Measurements from ENCODE around the gene WWC2.

Gene WWC2

DNA sequence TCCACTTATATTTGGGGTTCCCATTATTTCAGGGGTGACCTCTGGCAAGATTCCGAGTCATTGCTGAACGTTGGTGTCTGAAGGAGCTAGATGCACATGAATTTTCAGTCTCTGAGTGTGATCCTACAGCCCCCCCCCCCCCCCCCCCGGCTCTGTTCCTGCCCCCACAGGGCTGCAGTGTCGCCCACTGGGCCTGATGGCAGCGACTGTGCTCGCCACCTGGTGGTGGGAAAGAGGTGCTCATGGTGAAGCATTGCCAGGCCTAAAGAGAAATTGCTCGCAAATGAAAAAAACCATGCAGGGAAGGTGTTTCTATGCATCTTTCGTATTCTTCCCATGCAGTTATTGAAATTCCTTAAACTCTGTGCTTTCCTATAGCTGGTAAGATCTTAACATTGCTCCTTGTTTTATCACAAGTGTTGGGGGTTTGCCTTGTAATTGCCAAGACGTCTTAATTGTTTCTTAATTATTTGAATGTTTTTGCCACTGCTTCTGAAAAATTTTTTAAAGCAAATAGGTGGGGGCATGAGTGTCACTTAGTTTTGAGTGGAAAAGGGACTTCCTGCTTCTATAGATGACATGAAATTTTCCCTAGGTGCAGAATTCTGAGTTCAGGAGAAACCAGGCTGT, 157.8 kb downstream of the WWC2 start:
- DNase-seq (ENCODE audit: low read depth), result peak; percentile 28

GRCh38 chr4:183257808-183258207, 158.8 kb downstream of the WWC2 start:
- no peak for DNase-seq (ENCODE audit: low read depth)

GRCh38 chr4:183260491-183261151, 161.6 kb downstream of the WWC2 start:
- DNase-seq (ENCODE audit: low read depth), result no peak

GRCh38 chr4:183261953-183262775, 163.1 kb downstream of the WWC2 start:
- peak; percentile 57 for DNase-seq (ENCODE audit: low read depth)

GRCh38 chr4:183262776-183263100, 163.7 kb downstream of the WWC2 start:
- no peak for DNase-seq (ENCODE audit: low read depth)

GRCh38 chr4:183263787-183264386, 164.8 kb downstream of the WWC2 start:
- DNase-seq (ENCODE audit: low read depth), result no peak

DNA sequence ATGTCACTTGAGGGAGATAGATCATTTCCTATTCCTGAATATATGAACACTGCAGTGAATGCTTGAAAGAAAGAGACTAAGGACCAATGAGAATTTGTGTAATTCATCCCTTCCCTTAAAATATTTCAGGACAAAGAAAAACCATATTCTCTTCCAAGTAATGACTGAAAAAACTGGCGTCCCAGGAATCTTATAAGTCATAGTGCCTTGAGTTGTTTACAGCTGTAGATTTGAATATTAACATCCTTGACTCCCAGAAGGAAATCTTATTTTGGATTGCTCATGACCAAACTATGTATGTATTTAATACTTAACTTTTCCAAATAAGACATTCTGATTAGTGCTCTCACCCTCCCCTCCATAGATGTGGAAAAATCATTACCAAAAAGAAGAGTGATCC, 165.6 kb downstream of the WWC2 start:
- DNase-seq (ENCODE audit: low read depth), result no peak

DNA sequence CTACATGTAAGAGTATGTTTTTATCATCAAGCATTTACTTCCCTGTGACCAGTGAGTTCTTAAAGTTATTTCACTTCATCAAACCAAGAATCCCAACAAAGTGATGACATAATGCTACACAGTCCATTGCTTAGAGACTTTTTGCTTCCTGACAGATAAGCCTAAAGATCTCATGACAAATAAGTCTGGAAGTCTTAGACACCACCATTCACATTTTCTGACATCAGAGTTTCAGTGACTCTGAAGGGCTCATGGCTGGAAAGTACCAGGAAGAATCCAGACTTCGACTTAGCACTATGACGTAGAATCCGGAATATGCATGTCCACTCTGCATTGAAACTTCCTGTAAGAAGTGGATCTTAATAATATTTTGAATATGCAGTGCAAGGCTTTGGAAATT, 167.3 kb downstream of the WWC2 start:
- DNase-seq (ENCODE audit: low read depth), result no peak

DNA sequence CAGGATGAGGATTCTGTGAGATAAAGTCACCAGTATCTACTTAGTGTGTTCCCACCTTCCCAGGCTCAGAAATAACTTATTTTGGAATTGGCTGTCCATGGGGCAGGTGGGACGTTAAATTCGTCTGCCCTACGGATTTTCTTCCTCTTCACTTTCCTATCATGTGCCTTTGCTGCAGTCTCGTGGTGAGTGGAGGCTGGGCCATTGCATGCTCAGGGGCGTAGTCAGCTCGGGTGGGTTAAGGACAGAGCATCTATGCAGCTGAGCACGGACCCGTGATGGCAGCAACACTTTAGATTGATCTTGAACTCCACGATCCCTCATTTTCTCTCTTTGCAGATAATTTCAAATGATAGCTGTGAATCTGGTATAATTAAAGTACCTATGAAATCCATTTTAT, 169.5 kb downstream of the WWC2 start:
- DNase-seq (ENCODE audit: low read depth), result no peak

GRCh38 chr4:183272384-183272783, 173.3 kb downstream of the WWC2 start:
- DNase-seq (ENCODE audit: low read depth), result no peak

- no peak for DNase-seq (ENCODE audit: low read depth)
Observed at GRCh38 chr4:183276106-183276505, 177.0 kb downstream of the WWC2 start.

DNA sequence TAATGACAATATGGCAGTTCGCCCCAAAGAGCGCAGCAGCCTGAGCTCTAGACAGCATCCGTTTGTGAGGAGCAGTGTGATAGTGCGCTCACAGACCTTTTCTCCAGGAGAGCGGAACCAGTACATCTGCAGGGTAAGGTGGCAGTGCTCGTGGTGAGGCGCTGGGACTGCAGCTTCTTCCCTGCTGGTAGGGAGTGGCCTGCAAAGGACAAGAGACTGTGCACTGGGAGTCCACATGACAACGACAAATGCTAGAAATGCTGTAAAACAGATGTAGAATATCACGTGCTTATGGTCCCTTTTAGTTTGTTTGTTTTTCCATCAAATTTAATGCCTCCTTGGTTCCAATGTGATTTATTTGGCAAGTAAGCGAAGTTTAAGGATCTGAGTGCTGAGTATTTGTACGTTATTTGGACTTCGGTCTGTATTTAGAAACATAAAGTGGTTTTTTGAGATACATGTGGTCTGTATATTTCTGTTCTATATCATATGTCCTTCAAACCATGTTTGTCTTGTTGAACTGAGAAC, 185.3 kb downstream of the WWC2 start:
- DNase-seq (ENCODE audit: low read depth), result no peak

GRCh38 chr4:183284965-183285364, 185.9 kb downstream of the WWC2 start:
- no peak for DNase-seq (ENCODE audit: low read depth)

- no peak for DNase-seq (ENCODE audit: low read depth)
Observed at GRCh38 chr4:183285886-183286285, 186.8 kb downstream of the WWC2 start.

DNA sequence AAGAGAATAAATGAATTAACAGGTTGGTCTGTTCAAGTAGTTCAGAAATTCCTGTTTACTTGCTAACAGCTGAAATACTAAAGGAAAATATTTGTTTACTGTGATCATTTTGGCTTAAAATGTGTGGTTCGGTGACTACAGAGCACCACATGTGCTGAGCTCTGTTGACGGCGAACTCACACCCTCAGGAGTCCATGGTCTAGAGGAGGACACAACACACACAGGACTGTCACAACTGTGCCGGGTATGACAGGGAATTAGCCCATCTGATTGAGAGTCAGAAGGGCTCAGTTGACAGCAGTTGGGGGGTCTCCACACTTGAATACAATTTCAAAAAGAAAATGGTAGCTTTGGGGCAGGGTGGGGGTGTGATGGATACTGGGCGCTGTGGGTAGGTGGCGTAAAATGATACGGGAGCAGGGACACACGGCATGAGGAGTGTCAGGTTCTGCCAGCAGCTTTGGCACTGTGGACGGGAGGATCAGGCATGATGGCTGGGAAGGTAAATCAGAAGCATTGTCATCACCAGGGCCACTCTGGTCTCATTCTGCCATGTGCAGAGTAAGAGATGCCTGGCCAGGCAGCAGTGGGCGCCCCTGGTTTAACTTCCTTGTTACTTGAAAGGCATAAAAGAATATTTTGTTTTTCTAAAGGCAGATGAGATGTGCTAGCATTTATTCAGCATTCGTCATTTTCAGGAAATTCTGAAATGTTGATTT, 187.7 kb downstream of the WWC2 start:
- no peak for DNase-seq (ENCODE audit: low read depth)

- no peak for DNase-seq (ENCODE audit: low read depth)
Observed at GRCh38 chr4:183287309-183287659, 188.2 kb downstream of the WWC2 start.

GRCh38 chr4:183287677-183288076, 188.6 kb downstream of the WWC2 start:
- DNase-seq (ENCODE audit: low read depth), result no peak

DNA sequence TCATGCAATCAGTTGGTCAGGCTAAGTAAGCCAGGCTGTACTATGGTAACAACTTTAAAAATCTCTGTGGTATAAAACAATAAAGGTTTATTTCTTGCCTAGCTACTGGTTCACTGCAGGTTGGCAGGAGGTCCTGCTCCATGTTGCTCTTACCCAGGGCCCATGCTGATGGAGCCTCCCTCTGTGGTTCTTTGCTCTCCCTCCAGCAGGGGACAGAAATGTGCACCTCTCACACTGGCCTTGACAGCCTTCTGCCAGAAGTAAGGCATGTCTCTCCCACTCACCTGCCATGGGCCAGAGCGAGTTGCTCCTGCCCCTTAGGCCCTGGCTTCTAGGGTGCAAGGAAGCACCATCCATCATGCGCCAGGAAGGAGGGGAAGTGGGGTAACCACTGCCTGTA, 189.9 kb downstream of the WWC2 start:
- DNase-seq (ENCODE audit: low read depth), result no peak

GRCh38 chr4:183289688-183290087, 190.6 kb downstream of the WWC2 start:
- no peak for DNase-seq (ENCODE audit: low read depth)

GRCh38 chr4:183291070-183291469, 192.0 kb downstream of the WWC2 start:
- DNase-seq (ENCODE audit: low read depth), result no peak

- no peak for DNase-seq (ENCODE audit: low read depth)
Observed at GRCh38 chr4:183295711-183296110, 196.7 kb downstream of the WWC2 start.

DNA sequence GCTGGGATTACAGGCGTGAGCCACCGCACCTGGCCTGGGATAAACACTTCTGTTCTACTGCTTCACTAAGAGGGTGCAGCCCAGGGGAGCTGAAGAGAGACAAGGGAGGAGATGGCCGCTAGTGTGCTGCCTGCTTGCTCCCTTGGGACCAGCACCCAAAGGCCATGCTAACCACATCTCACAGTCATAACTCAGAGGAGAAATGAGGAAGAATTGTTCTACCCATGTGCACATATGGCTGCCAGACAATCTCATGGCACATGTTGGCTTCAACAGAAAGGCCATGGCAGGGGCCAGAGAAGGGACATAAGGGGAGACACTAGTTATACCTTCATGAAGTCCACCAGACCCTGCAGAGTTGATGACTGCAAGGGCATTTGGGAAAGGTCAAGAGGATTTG, 198.6 kb downstream of the WWC2 start:
- no peak for DNase-seq (ENCODE audit: low read depth)

Measured in stimulated activated CD8-positive, alpha-beta memory T cell treated with anti-CD3 and anti-CD28 coated beads, Interleukin-4, amount 100 ng/mL, for 24 hours (primary cell).